ENCODE results near the gene SLC66A1.

- TF ChIP-seq CTCF (IDR thresholded peaks at IDR 0.05; ENCODE audit: borderline replicate concordance, extremely low read depth, low read length, poor library complexity, severe bottlenecking) (no peak), EZH2 (IDR thresholded peaks at IDR 0.05; ENCODE audit: borderline replicate concordance, low read depth, low read length, severe bottlenecking) (no peak)
These were observed 48.3 kb downstream of the SLC66A1 start for GRCh38 chr1:19360432-19360831.

All from DND-41 (cell line).